RWPE1 (cell line): ENCODE data around the gene PMS1.
"Not testable (repeated sequence)": the region's sequence is repeated elsewhere in the genome, so short reads cannot be mapped to it uniquely, and the experiment has no call there.

Source experiments
- CTCF ChIA-PET: fragments of 350-600 bp; sonication (Branson Sonifier 250); formaldehyde crosslinking; extraction: SDS; loops from one replicate; lab custom pipeline; 2021; lab: Yijun Ruan, JAX
- POLR2A ChIA-PET: fragments of 400-600 bp; formaldehyde crosslinking; extraction: SDS; loops from one replicate; lab custom pipeline; 2020; ENCODE audit warnings: antibody characterized with exemption; ENCODE audit not compliant: low non-redundant PET; lab: Yijun Ruan, JAX
- DNase-seq: peaks from one replicate; pipeline ENCODE4 v3.0.0; 2012; ENCODE audit warnings: low spot score
- H3K27ac ChIP-seq: fragments of 450-650 bp; 2 replicates; pipeline ENCODE4 v1.5.1; 2017
- CTCF ChIP-seq: fragments of 450-650 bp; conservative IDR thresholded peaks from 2 replicates; pipeline ENCODE4 v1.5.1; 2017; ENCODE audit warnings: low read depth, mild to moderate bottlenecking

PMS1 gene

GRCh38 chr2:189826039-189826438 is 41.8 kb downstream of the PMS1 start:
- TF ChIP-seq CTCF, result no peak
- no peak for DNase-seq
- H3K27ac ChIP-seq, result no peak overlapping the region
- ChIA-PET POLR2A (no interaction called here), CTCF (interaction anchor here (0.6 kb wide), 1 partner anchor 10 kb away, joined by 3 read pairs; no protein-coding TSS in a partner anchor)

- ChIA-PET POLR2A (no interaction called here), CTCF (interaction anchor here (0.6 kb wide), 1 partner anchor 181 kb away, joined by 3 read pairs; no protein-coding TSS in a partner anchor)
- H3K27ac ChIP-seq, result no peak overlapping the region
- no peak for TF ChIP-seq CTCF
- DNase-seq, result no peak
Measured at GRCh38 chr2:189829102-189829833, 45.0 kb downstream of the PMS1 start.

- H3K27ac ChIP-seq, result no peak overlapping the region
- ChIA-PET CTCF (no interaction called here), POLR2A (no interaction called here)
- no peak for DNase-seq
- TF ChIP-seq CTCF, result no peak
Measured at GRCh38 chr2:189830510-189830909, 46.3 kb downstream of the PMS1 start.

- TF ChIP-seq CTCF, result no peak
- no peak overlapping the region for H3K27ac ChIP-seq
- ChIA-PET POLR2A (no interaction called here), CTCF (no interaction called here)
- no peak for DNase-seq
Measured at GRCh38 chr2:189834059-189834458, 49.8 kb downstream of the PMS1 start.

GRCh38 chr2:189834642-189835041 is 50.4 kb downstream of the PMS1 start:
- H3K27ac ChIP-seq, POLR2A ChIA-PET, DNase-seq, CTCF ChIA-PET: not testable (repeated sequence)

GRCh38 chr2:189835855-189836558 is 51.8 kb downstream of the PMS1 start:
- ChIA-PET POLR2A (no interaction called here), CTCF (interaction anchor here (0.6 to 1.0 kb wide), 3 partner anchors 10 to 191 kb away, joined by 3 to 6 read pairs (median 3); partner anchors contain the start of gene ORMDL1)
- TF ChIP-seq CTCF, result no peak
- no peak overlapping the region for H3K27ac ChIP-seq
- DNase-seq, result no peak
